OCI-LY7 (cell line): ENCODE measurements around the gene C16orf89.

ENCODE experiments used
- CTCF ChIP-seq: fragments of 200-600 bp; sonication (generic); conservative IDR thresholded peaks from 2 replicates; pipeline ENCODE4 v1.5.1; 2014; ENCODE audit warnings: mild to moderate bottlenecking, antibody characterized with exemption, low read length, moderate library complexity, mixed read lengths
- EZH2phosphoT487 ChIP-seq: fragments of 200-600 bp; sonication (generic); IDR thresholded peaks from 2 replicates; pipeline ENCODE4 v1.6.1; 2018; ENCODE audit warnings: low read depth, borderline replicate concordance, mild to moderate bottlenecking, mixed run types, antibody characterized with exemption, low read length, moderate library complexity, mixed read lengths

GRCh38 chr16:5041600-5042133 lies 24.1 kb downstream of the C16orf89 start:
- TF ChIP-seq CTCF (no peak), EZH2phosphoT487 (no peak)
